K562 (cell line): ENCODE measurements around the gene SMARCB1. TPM values are rescaled to one million over a fixed set of nuclear protein-coding genes. Genes with fewer than 3 reads are reported as not detected.
A peak's percentile ranks its signal among the peaks of the same experiment; 100 is the strongest.

ENCODE experiments used
- ATAC-seq: fragments of 200-7000 bp; cut with Tn5 transposase; 3 replicates; pipeline ENCODE4 v1.9.1; 2020; ENCODE audit warnings: moderate library complexity
- BruUV-seq: library from RNA; stranded (reverse); fragments of 400-500 nt; replicated peaks from 2 replicates; lab custom pipeline; 2021; lab: Mats Ljungman, UMichigan
- CTCF ChIA-PET: fragments of 300-600 bp; formaldehyde crosslinking; extraction: SDS; loops from one replicate; lab custom pipeline; 2021; ENCODE audit warnings: low intra/inter-chr PET ratio; lab: Yijun Ruan, JAX
- POLR2A ChIA-PET: fragments of 300-600, 350-650 bp; sonication (Branson Sonifier 250); formaldehyde crosslinking; extraction: SDS; loops from one replicate; lab custom pipeline; 2021; ENCODE audit warnings: antibody characterized with exemption, inconsistent platforms; lab: Yijun Ruan, JAX
- DNase-seq, 4 experiments: peaks; one replicate each; pipeline versions ENCODE4 v3.0.0 to v3.0.0-alpha.2; 2011 to 2018; ENCODE audit warnings: low spot score in 3 of 4, mixed read lengths in 3 of 4; ENCODE audit errors: extremely low read depth in 1 of 4
- FAIRE-seq: peaks from 2 replicates; lab custom pipeline; 2011; peaks lifted over from hg19 to GRCh38; lab: Jason Lieb, UNC
- H2AFZ ChIP-seq: 2 replicates; pipeline ENCODE4 v1.6.0; 2011; ENCODE audit warnings: low read depth, low read length, control low read depth, inconsistent platforms
- H3K27ac ChIP-seq: fragments of 200-600 bp; 3 replicates; pipeline ENCODE4 v1.8.0; 2011; ENCODE audit warnings: low read depth, mild to moderate bottlenecking, control low read depth, inconsistent platforms, low read length, moderate library complexity, mixed read lengths; ENCODE audit errors: extremely low read depth
- H3K27me3 ChIP-seq, 2 experiments: fragments of 300-600 bp in 1 of 2; 2 replicates in 1 of 2; 3 replicates in 1 of 2; pipeline versions ENCODE4 v1.6.0 to v1.8.0; 2011; ENCODE audit warnings: inconsistent platforms in 2 of 2, low read length in 2 of 2, mild to moderate bottlenecking in 1 of 2, mixed read lengths in 1 of 2, moderate library complexity in 1 of 2; ENCODE audit not compliant: control insufficient read depth in 2 of 2, insufficient read depth in 2 of 2
- H3K36me3 ChIP-seq: fragments of 300-600 bp; 3 replicates; pipeline ENCODE4 v1.8.0; 2011; ENCODE audit warnings: mild to moderate bottlenecking, low read length, inconsistent platforms; ENCODE audit not compliant: control insufficient read depth, insufficient read depth
- H3K4me1 ChIP-seq, 2 experiments: fragments of 200-600 bp in 1 of 2; replicated peaks in 1 of 2; 2 replicates in 1 of 2; 3 replicates in 1 of 2; pipeline versions ENCODE4 v1.5.1 to v1.8.0; 2011; ENCODE audit warnings: inconsistent platforms in 2 of 2, low read length in 2 of 2, mild to moderate bottlenecking in 1 of 2, mixed read lengths in 1 of 2, moderate library complexity in 1 of 2; ENCODE audit not compliant: control insufficient read depth in 2 of 2, insufficient read depth in 2 of 2
- H3K4me2 ChIP-seq: 2 replicates; pipeline ENCODE4 v1.6.1; 2011; ENCODE audit warnings: low read length, control low read depth, inconsistent platforms, mixed read lengths; ENCODE audit not compliant: insufficient read depth
- H3K4me3 ChIP-seq: fragments of 200-600 bp; sonication (generic), shearing (Covaris generic); 2 replicates; pipeline ENCODE4 v1.5.1; 2016; ENCODE audit warnings: control low read depth, inconsistent platforms
- H3K79me2 ChIP-seq: fragments of 200-600 bp; 3 replicates; pipeline ENCODE4 v1.8.0; 2011; ENCODE audit warnings: low read length, inconsistent platforms; ENCODE audit not compliant: control insufficient read depth, insufficient read depth
- H3K9ac ChIP-seq, 2 experiments: 2 replicates each; pipeline versions ENCODE4 v1.6.0 to v1.6.1; 2011; ENCODE audit warnings: low read depth in 2 of 2, low read length in 2 of 2, control low read depth in 1 of 2, inconsistent platforms in 1 of 2, mild to moderate bottlenecking in 1 of 2, mixed read lengths in 1 of 2; ENCODE audit not compliant: insufficient read depth in 1 of 2
- H3K9me1 ChIP-seq: one replicate; pipeline ENCODE4 v1.6.0; 2011; ENCODE audit warnings: inconsistent platforms, mild to moderate bottlenecking, low read length, moderate library complexity; ENCODE audit not compliant: control insufficient read depth, insufficient read depth
- H3K9me3 ChIP-seq: replicated peaks from 2 replicates; pipeline ENCODE4 v1.5.1; 2011; ENCODE audit warnings: low read depth, low read length, inconsistent platforms; ENCODE audit not compliant: control insufficient read depth, insufficient read depth
- H4K20me1 ChIP-seq: replicated peaks from 2 replicates; pipeline ENCODE4 v1.6.1; 2011; ENCODE audit warnings: low read length, inconsistent platforms, mixed read lengths; ENCODE audit not compliant: control insufficient read depth, insufficient read depth
- DPF2 ChIP-seq: fragments of 450-650 bp; IDR thresholded peaks from 2 replicates; pipeline ENCODE4 v1.6.1; 2016
- GATA2 ChIP-seq: sonication (generic); formaldehyde crosslinking; IDR thresholded peaks from 2 replicates; pipeline ENCODE4 v1.4.0; 2020; ENCODE audit warnings: mild to moderate bottlenecking, missing genetic modification reagents
- MEIS2 ChIP-seq: fragments of 450-650 bp; IDR thresholded peaks from 2 replicates; pipeline ENCODE4 v1.6.1; 2014; ENCODE audit warnings: mild to moderate bottlenecking; ENCODE audit not compliant: partially characterized antibody
- NFYB ChIP-seq: IDR thresholded peaks from 2 replicates; pipeline ENCODE4 v1.6.1; 2011; ENCODE audit warnings: mild to moderate bottlenecking, moderate library complexity; ENCODE audit not compliant: insufficient read length; ENCODE audit errors: extremely low read depth
- PHF21A ChIP-seq: fragments of 450-650 bp; IDR thresholded peaks from 2 replicates; pipeline ENCODE4 v1.6.1; 2017; ENCODE audit warnings: low read depth, borderline replicate concordance
- PML ChIP-seq: IDR thresholded peaks from 2 replicates; pipeline ENCODE4 v1.6.1; 2012; ENCODE audit warnings: low read length, inconsistent platforms
- SMARCA4 ChIP-seq: fragments of 450-650 bp; IDR thresholded peaks from 2 replicates; pipeline ENCODE4 v1.6.1; 2016
- STAG1 ChIP-seq: sonication (generic); formaldehyde crosslinking; IDR thresholded peaks from 2 replicates; pipeline ENCODE4 v1.5.0; 2020; ENCODE audit warnings: missing genetic modification reagents, borderline replicate concordance
- STAT5A ChIP-seq: IDR thresholded peaks from 2 replicates; pipeline ENCODE4 v1.6.1; 2012; ENCODE audit warnings: low read length, inconsistent platforms, borderline replicate concordance
- ZNF41 ChIP-seq: fragments of 250-450 bp; sonication (Bioruptor Pico); conservative IDR thresholded peaks from 2 replicates; pipeline ENCODE4 v1.4.0; 2020; ENCODE audit warnings: mild to moderate bottlenecking
- ZNF436 ChIP-seq: fragments of 250-450, 450-650 bp; sonication (Bioruptor Pico); formaldehyde crosslinking; IDR thresholded peaks from 2 replicates; pipeline ENCODE4 v1.7.0; 2020; ENCODE audit warnings: mild to moderate bottlenecking
- ZSCAN32 ChIP-seq: fragments of 450-650 bp; formaldehyde crosslinking; IDR thresholded peaks from 2 replicates; pipeline ENCODE4 v1.4.0; 2020; ENCODE audit warnings: mild to moderate bottlenecking, moderate library complexity
- WGBS: fragments of 100-300 bp; shearing (Covaris generic); methylation state at CpG from one replicate; pipeline ENCODE4 v1.1.6; 2016; ENCODE audit warnings: low coverage, mixed read lengths; ENCODE audit not compliant: insufficient coverage; ENCODE audit errors: missing lambda C conversion rate; 5-methylcytosine and 5-hydroxymethylcytosine counted together
- in situ Hi-C: fragments of 300-500 bp; cut with MboI; formaldehyde crosslinking; loops from 4 replicates; pipeline ENCODE4 v1.15.0; 2018; ENCODE audit warnings: inconsistent platforms, mixed read lengths
- intact Hi-C: fragments of 100-400 bp; cut with micrococcal nuclease; formaldehyde crosslinking; loops from 2 replicates; pipeline ENCODE4 v1.14.2; 2022
- polyA plus RNA-seq, 8 experiments: library from polyadenylated mRNA; depleted of rRNA in 4 of 8; stranded (reverse) in 5 of 8; unstranded in 3 of 8; fragments of >200 nt; fragmentation: Nextera tagmentation in 2 of 8; fragmentation: Illumina TruSeq in 1 of 8; extraction: Ambion mirVana in 2 of 8; extraction: Trizol in 1 of 8; gene quantifications; 2 replicates each; pipeline versions ENCODE4 v1.2.1 to v1.2.3, GENCODE V29; 2011 to 2014; ENCODE audit warnings: inconsistent platforms in 1 of 8, missing spikeins in 1 of 8
- total RNA-seq, 7 experiments: library from RNA; depleted of rRNA in 6 of 7; stranded (reverse); fragments of >200 nt in 6 of 7; fragmentation: Illumina TruSeq in 2 of 7; extraction: Trizol in 2 of 7; gene quantifications; 2 replicates each; pipeline versions ENCODE4 v1.2.1 to v1.2.3, GENCODE V29; 2011 to 2021; ENCODE audit warnings: low replicate concordance in 1 of 7
- TF ChIP-seq, protein P1 (sequence below): sonication (generic); formaldehyde crosslinking; IDR thresholded peaks from 2 replicates; pipeline ENCODE4 v1.8.1; 2023; ENCODE audit warnings: missing genetic modification reagents, mild to moderate bottlenecking, borderline replicate concordance
- TF ChIP-seq, protein P2 (sequence below): sonication (generic); formaldehyde crosslinking; IDR thresholded peaks from 2 replicates; pipeline ENCODE4 v1.8.0; 2022; ENCODE audit warnings: mild to moderate bottlenecking, missing genetic modification reagents, borderline replicate concordance
- TF ChIP-seq, protein P3 (sequence below): IDR thresholded peaks from 3 replicates; pipeline ENCODE4 v1.6.1; 2011; ENCODE audit warnings: borderline replicate concordance, mild to moderate bottlenecking; ENCODE audit not compliant: insufficient read length, insufficient read depth

The SMARCB1 gene
- total and polyA plus RNA-seq, 9 of the 15 experiments (the other 6 are each of a cell fraction or from before 2014, with no cell fraction given), result 1.2 to 113 (median 65.4) TPM

DNA sequence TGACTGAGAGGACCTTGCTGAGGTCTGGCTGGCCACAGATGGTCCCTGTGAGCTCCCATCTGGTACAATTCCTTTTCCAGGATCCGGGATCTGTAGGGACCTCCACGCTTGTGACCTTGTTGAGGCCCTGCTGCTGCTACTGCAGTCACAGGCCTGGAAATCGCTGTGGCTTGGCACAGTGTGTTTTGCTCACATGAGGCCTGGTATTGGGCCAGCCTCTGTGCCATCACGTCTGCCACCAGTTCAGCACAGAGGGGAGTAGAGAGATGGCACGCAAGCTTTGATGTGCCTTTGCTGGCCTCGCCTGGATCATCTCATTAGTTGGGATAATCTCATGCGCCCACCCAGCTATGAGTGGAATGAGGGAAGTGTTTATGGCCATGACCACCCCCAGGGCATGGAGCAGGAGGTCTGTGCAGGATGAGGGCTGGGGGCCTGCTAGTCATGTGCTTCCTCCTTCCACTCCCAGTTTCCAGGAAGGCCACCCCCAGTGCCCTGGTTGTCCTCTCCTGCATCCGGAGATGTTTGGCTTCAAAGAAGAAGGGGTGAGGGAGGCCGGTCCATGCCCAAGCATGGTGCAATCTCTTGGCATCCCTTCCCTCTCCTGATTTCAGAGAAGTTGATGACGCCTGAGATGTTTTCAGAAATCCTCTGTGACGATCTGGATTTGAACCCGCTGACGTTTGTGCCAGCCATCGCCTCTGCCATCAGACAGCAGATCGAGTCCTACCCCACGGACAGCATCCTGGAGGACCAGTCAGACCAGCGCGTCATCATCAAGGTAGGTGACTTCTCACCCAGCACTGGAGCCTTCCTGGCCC lies 29.6 kb downstream of the SMARCB1 start:
- Histone ChIP-seq H4K20me1 (no peaks in the 10 kb centered on the region), H3K9ac (peak overlapping the region in 1 of 2 experiments; percentile 45; a peak in 2 of 4 replicates), H3K9me3 (no peaks in the 10 kb centered on the region), H3K79me2 (no peaks in the 10 kb centered on the region), H2AFZ (no peak overlapping the region), H3K36me3 (peaks cover 40% of the 10 kb centered on the region; the same call in 2 of the 3 replicates), H3K9me1 (no peaks in the 10 kb centered on the region), H3K4me1 (no peaks in the 10 kb centered on the region; a peak in 1 of 5 replicates), H3K4me2 (no peak overlapping the region), H3K27ac (no peak overlapping the region), H3K27me3 (no peaks in the 10 kb centered on the region), H3K4me3 (no peak overlapping the region)
- ChIA-PET CTCF (no interaction called here), POLR2A (no interaction called here)
- intact Hi-C loops (no loop called here), in situ Hi-C loops (no loop called here)
- FAIRE-seq (no peak), DNase-seq (no peak), ATAC-seq (no peak)
- WGBS, result 82% methylated on average over 8 of the region's 18 CpGs
- no TSS peak for BruUV-seq
- TF ChIP-seq STAG1 (CRISPR knock-in tag) (no peak), MEIS2 (no peak), ZNF436 (CRISPR knock-in tag) (no peak), NFYB (no peak), ZNF41 (CRISPR knock-in tag) (no peak), DPF2 (no peak), GATA2 (CRISPR knock-in tag) (no peak), PHF21A (no peak), SMARCA4 (no peak), PML (no peak), STAT5A (no peak), ZSCAN32 (CRISPR knock-in tag) (no peak)
- TF ChIP-seq, protein P1, sequence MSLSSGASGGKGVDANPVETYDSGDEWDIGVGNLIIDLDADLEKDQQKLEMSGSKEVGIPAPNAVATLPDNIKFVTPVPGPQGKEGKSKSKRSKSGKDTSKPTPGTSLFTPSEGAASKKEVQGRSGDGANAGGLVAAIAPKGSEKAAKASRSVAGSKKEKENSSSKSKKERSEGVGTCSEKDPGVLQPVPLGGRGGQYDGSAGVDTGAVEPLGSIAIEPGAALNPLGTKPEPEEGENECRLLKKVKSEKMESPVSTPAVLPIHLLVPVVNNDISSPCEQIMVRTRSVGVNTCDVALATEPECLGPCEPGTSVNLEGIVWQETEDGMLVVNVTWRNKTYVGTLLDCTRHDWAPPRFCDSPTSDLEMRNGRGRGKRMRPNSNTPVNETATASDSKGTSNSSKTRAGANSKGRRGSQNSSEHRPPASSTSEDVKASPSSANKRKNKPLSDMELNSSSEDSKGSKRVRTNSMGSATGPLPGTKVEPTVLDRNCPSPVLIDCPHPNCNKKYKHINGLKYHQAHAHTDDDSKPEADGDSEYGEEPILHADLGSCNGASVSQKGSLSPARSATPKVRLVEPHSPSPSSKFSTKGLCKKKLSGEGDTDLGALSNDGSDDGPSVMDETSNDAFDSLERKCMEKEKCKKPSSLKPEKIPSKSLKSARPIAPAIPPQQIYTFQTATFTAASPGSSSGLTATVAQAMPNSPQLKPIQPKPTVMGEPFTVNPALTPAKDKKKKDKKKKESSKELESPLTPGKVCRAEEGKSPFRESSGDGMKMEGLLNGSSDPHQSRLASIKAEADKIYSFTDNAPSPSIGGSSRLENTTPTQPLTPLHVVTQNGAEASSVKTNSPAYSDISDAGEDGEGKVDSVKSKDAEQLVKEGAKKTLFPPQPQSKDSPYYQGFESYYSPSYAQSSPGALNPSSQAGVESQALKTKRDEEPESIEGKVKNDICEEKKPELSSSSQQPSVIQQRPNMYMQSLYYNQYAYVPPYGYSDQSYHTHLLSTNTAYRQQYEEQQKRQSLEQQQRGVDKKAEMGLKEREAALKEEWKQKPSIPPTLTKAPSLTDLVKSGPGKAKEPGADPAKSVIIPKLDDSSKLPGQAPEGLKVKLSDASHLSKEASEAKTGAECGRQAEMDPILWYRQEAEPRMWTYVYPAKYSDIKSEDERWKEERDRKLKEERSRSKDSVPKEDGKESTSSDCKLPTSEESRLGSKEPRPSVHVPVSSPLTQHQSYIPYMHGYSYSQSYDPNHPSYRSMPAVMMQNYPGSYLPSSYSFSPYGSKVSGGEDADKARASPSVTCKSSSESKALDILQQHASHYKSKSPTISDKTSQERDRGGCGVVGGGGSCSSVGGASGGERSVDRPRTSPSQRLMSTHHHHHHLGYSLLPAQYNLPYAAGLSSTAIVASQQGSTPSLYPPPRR, result no peak
- TF ChIP-seq, protein P2, sequence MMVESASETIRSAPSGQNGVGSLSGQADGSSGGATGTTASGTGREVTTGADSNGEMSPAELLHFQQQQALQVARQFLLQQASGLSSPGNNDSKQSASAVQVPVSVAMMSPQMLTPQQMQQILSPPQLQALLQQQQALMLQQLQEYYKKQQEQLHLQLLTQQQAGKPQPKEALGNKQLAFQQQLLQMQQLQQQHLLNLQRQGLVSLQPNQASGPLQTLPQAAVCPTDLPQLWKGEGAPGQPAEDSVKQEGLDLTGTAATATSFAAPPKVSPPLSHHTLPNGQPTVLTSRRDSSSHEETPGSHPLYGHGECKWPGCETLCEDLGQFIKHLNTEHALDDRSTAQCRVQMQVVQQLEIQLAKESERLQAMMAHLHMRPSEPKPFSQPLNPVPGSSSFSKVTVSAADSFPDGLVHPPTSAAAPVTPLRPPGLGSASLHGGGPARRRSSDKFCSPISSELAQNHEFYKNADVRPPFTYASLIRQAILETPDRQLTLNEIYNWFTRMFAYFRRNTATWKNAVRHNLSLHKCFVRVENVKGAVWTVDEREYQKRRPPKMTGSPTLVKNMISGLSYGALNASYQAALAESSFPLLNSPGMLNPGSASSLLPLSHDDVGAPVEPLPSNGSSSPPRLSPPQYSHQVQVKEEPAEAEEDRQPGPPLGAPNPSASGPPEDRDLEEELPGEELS (CRISPR knock-in tag), result no peak
- TF ChIP-seq, protein P3, sequence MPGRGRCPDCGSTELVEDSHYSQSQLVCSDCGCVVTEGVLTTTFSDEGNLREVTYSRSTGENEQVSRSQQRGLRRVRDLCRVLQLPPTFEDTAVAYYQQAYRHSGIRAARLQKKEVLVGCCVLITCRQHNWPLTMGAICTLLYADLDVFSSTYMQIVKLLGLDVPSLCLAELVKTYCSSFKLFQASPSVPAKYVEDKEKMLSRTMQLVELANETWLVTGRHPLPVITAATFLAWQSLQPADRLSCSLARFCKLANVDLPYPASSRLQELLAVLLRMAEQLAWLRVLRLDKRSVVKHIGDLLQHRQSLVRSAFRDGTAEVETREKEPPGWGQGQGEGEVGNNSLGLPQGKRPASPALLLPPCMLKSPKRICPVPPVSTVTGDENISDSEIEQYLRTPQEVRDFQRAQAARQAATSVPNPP, result no peak
